ENCODE results near the gene CCDC88C. TPM values are rescaled to one million over a fixed set of nuclear protein-coding genes. Genes with fewer than 3 reads are reported as not detected.

CCDC88C gene
- total RNA-seq, 1 donor from 2014 or later: 44.6 TPM

GRCh38 chr14:91272341-91273272 is 145.0 kb downstream of the CCDC88C start:
- Mint-ChIP-seq H3K36me3 (ENCODE audit: low read depth) (peaks cover 11% of the 10 kb centered on the region), H3K4me1 (peaks cover 10% of the 10 kb centered on the region), H3K9me3 (no peaks in the 10 kb centered on the region), H3K27me3 (ENCODE audit: low read depth) (no peaks in the 10 kb centered on the region), H3K4me3 (no peak overlapping the region), H3K27ac (ENCODE audit: unreplicated experiment) (no peak overlapping the region)
- no peak for DNase-seq (ENCODE audit: low read depth, low spot score)
- TF ChIP-seq CTCF (conservative IDR thresholded peaks at IDR 0.05): no peak

GRCh38 chr14:91271639-91272038 is 146.0 kb downstream of the CCDC88C start:
- no peak for DNase-seq (ENCODE audit: low read depth, low spot score)
- Mint-ChIP-seq H3K27ac (ENCODE audit: unreplicated experiment) (no peak overlapping the region), H3K4me3 (no peak overlapping the region), H3K36me3 (ENCODE audit: low read depth) (peaks cover 11% of the 10 kb centered on the region), H3K9me3 (no peaks in the 10 kb centered on the region), H3K27me3 (ENCODE audit: low read depth) (peaks cover 2% of the 10 kb centered on the region), H3K4me1 (peaks cover 10% of the 10 kb centered on the region)
- TF ChIP-seq CTCF (conservative IDR thresholded peaks at IDR 0.05): no peak

- H3K27ac Mint-ChIP-seq (ENCODE audit: unreplicated experiment): no peak overlapping the region
- H3K27me3 Mint-ChIP-seq (ENCODE audit: low read depth): peaks cover 9% of the 10 kb centered on the region
- no peaks in the 10 kb centered on the region for H3K9me3 Mint-ChIP-seq
- H3K36me3 Mint-ChIP-seq (ENCODE audit: low read depth): peaks cover 5% of the 10 kb centered on the region
- H3K4me3 Mint-ChIP-seq: no peak overlapping the region
- peaks cover 10% of the 10 kb centered on the region for H3K4me1 Mint-ChIP-seq
- no peak for TF ChIP-seq CTCF (conservative IDR thresholded peaks at IDR 0.05)
- no peak for DNase-seq (ENCODE audit: low read depth, low spot score)
These were observed 147.0 kb downstream of the CCDC88C start for GRCh38 chr14:91270619-91271018.

GRCh38 chr14:91270188-91270587 is 147.4 kb downstream of the CCDC88C start:
- no peaks in the 10 kb centered on the region for H3K9me3 Mint-ChIP-seq
- no peak for DNase-seq (ENCODE audit: low read depth, low spot score)
- H3K36me3 Mint-ChIP-seq (ENCODE audit: low read depth): peaks cover 5% of the 10 kb centered on the region

More at GRCh38 chr14:91270188-91270587, 147.4 kb downstream of the CCDC88C start:
- Mint-ChIP-seq H3K27me3 (ENCODE audit: low read depth) (peaks cover 13% of the 10 kb centered on the region), H3K4me1 (peaks cover 10% of the 10 kb centered on the region), H3K27ac (ENCODE audit: unreplicated experiment) (no peak overlapping the region), H3K4me3 (no peak overlapping the region)
- no peak for TF ChIP-seq CTCF (conservative IDR thresholded peaks at IDR 0.05)

Measured in neural crest cell (in vitro differentiated cells).